NCI-H226 (cell line): ENCODE measurements around the gene BCAS1.

Source experiments
- DNase-seq: peaks from one replicate; pipeline ENCODE4 v3.0.0-alpha.2; 2015

The BCAS1 gene

DNA sequence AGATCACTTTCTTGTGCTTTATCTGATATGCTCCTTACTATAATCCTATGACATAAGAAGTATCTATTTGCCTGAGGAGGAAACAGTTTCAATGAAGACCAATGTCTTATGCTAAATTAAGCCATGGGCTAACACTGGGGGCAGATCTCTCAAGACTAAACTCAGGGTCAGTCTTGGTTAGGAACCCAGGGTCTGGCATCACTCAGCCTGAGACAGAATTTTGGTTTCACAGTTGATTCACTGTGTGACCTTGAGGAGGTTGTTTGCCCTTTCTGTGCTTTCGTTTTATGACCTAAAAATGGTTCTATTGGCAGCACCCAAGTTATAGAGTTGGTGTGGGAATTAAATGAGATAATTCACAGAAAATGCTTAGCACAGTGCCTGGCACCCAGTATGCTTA lies 4.9 kb upstream of the BCAS1 start:
- DNase-seq, result no peak

DNA sequence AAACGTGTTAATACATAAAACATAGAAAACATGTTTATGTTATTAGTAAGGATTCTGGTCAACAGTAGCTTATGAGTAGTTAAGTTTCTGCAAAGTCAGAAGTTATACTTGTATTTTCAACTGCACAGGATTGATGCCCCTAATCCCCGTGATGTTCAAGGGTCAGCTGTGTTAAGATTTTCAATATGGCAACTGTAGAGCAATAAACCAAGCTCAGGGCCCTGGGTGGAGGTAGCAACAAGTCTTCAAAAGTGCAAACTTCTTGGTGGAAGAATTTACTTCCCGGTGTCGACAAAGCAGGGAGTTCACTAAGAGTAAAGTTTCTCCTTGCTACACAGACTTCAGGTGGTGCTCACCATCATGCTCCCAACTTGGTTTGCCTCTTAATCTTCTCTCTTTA lies 4.1 kb upstream of the BCAS1 start:
- DNase-seq, result no peak

DNA sequence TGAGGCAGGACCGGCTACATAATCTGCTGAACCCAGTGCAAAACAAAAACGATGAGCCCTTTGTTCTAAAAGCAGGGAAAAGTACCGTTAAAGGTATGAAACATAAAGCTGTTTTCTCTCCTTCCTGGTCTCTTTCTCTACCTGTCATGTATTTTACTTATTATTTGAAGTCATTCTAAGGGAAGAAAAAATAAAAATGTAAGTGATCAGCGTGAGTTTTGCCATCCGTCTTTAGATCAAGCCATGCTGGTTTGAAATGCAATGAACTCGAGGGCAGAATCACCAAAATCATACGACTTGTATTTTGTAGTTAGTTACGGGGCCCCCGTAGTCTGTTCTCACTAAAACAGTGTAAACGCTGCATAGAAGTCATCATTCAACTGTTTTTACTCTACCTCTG lies 2.9 kb upstream of the BCAS1 start:
- DNase-seq, result no peak

DNA sequence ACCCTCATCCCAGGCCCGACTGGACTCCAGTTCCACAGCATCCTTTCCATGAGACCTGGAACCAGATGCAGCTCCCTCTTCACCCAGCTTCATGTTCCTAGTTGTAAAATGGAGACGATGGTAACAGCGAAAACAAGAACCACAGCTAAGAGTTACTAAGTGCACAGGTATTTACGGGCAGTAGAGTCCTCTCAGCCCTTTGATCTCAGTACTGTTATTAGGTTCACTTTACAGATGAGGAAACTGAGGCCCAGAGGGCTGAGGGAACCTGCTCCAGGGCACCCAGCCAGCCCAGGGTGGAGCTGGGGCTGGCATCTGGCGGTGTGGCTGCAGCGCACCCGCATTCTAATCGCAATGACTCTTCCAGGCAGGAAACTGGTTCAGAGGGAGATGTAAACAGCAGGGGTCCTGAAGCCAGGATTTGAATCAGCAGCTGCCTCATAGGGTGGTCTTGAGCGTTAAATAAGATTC lies 858 bp downstream of the BCAS1 start:
- no peak for DNase-seq

DNA sequence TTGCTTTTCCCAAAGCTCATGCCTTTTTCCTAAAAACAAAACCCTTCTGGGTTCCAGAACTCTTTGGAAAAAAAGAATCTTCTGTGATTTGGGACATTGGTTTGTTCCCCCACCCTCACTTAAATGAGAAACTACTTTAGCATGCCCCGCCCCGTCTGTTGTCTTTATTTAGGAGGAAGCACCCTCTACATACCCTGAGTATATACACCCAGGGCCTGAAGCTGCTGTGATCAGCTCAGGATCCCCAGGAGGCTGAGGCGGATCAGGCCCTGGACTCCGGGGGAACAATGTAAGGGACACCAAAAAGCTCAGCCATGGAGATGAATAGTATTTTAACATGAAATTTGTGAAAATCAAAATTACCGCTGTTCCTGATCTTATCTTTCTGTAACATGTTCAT lies 1.4 kb downstream of the BCAS1 start:
- DNase-seq, result no peak

DNA sequence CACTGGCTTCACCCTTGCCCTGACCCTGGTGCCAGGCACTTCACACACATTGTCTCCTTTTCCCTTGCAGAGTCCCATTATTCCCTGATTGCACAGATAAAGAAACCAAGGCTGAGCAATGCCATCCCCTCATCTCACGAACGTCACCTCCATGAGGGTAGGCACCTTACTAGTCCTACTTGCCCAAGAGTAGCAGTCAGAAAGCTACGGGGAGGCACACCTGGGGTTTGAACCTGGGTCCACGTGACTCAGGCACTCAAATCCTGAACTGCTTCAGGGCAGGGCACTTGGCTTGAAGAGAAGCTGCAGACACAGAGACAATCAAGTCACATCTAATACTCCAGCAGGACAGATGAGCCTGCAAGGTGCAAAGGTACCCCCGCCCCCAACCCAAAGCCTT lies 1.9 kb downstream of the BCAS1 start:
- no peak for DNase-seq

DNA sequence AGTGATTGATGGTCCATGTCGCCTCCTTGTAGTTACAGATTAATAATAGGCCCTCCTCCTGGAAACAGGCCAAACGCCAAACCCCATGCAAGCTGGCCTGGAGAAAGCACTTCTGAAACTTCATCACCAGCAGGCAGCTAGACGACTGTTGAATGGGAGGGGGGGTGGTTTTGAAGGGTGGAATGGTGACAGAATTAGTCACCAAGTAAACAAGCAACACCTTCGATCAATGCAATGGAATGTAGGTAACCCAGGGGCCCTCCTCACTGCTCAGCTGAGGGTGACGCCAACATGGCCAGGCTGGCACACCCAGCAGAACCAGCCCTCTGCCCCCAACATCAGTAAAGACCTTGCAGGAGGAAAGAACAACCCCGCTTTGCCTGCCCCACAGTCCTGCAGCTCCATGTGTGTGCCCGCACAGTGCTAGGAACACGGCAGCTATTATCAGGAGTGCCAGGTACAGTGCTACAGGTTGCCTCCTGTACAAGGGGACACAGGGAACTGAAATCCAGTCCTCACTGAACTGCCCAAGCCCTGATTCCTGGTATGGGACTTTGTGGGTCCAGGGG lies 2.7 kb downstream of the BCAS1 start:
- no peak for DNase-seq

DNA sequence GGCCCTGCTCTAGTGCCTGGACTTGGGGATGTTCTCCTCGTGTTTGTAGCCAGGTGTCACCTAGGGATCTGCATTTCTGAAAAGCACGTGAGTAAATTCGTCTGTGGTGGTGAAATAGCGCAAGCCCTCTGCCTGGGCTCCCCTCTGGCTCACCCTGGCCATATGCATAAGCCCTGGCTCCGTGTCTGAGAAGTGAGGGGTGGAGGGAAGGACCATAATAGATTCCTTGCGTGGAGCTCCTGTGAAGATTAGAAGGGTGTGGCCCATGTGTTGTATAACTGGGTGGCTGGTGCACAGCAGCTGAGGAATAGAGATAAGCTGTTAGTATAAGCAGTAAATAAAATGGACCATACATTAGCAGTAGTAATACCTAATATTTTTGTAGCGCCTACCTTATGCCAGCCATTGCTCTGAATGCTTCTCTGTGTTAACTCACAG lies 4.8 kb downstream of the BCAS1 start:
- DNase-seq, result no peak

DNA sequence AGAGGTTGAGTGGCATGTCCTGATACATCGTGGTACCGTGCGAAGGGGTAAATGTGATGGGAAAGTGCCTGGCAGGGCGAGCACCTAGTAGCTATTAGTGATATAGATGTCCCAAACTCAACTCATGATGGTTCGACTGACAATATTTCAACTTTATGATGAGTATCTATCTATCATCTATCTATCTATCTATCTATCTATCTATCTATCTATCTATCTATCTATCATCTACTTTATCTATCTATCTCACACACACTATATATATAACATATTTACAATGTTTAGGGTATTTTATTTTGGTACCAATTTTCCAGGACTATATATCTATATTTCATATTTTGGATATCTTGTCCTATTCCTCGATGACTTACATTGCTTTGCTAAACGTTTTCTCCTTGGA lies 5.5 kb downstream of the BCAS1 start:
- DNase-seq, result no peak

DNA sequence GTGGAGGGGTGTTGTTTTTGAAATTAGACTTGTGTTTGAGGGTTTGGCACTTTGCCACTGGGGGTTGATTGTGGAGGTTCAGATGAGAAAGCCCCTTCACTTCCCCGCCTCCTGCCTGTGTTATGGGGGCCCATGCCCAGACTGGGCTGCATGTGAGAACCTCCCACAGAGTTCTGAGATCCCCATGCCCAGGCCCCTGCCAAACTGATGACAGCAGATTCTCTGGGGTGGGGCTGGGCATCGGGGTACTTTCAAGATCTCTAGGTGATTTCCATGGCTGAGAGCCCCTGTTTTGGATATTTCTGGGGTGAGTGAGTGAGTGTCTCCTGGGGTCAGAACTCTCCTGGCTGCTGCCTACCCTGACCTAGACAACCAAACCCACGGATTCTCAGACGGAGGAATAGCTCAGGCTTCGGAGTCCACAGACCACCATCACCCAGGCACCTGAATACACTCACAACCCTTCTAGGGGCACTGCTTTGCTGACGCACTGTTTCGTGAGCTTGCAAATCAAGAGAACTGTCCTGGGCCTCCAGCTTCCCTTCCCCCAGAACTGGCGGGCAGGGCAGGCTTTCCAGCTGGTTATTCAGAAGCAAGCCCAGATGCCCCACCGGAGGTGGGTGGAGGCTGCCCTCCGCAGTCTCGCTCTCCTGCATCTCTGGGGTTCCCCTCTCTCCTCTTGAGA lies 6.3 kb downstream of the BCAS1 start:
- no peak for DNase-seq

DNA sequence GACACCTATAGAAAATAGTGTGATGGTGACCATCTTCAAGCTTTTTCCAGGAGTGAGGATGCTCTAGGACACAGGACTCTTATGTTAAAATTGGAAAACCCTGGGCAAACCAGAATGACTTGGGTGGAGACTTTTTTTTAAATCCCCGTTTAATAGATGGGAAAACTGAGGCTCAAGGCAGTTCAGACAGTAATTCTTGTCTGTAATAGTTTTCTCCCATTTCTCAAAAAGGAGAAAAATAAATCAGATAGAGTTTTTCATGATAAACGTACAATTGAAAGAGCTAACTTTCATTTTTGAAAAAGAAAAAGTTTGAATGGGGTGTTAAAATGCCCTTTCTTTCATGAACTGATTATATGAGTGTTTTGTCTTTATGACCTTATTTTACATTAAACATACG lies 6.8 kb downstream of the BCAS1 start:
- DNase-seq, result no peak

DNA sequence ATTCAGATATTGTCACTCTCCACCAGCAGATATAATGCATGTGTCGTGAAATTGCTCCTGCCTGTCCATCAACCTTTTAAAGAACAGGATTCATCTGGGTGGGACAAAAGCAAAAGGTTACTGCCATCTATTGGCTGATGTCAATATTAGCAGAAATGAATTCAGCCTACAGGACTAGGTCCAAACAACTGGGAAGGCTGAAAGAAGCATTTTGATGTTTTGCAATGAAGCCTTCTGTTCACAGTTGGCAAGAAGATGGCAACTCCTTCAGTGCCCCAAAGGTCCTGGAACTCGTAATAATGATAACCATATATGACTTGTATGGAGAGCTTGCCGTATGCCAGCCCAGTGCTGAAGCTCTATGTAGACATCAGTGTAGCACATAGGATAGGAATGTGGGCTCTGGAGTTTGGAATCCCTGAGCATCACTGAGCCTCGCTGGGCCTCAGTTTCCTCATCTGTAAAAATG lies 7.5 kb downstream of the BCAS1 start:
- no peak for DNase-seq

DNA sequence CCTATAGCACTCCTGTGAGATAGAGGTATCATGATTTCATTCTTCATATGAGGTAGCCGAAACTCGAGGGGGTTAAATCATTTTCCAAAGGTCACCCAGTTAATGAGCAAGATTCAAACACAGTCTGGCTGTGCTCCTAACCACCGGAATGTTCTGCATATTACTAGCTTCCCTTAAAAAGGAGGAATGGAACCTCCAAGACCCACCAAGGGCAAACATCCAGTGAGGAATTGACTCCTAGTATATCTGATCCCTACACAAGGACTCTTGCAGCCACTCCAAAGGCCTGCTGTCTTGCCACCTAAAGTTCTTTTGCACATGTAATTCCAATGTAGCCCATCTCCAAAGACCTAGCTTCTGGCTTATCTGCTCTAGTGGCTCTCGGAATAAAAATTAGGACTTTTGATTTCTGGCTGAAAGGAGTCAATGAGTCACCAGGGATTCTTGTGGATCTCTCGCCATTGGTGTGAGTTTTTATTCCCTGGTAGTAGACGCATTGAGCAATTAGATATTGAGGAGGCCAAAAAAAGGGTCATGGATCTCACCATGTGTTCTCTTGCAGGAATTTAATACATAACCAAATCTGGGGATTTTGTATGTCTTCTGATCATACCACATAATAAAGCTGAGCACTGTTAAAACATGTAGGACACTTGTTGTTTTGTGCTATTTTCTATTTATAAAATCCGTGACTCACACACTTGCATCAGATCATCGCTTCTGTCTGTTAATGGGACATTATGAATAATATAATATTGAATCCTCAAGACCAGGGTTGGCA lies 9.1 kb downstream of the BCAS1 start:
- no peak for DNase-seq

DNA sequence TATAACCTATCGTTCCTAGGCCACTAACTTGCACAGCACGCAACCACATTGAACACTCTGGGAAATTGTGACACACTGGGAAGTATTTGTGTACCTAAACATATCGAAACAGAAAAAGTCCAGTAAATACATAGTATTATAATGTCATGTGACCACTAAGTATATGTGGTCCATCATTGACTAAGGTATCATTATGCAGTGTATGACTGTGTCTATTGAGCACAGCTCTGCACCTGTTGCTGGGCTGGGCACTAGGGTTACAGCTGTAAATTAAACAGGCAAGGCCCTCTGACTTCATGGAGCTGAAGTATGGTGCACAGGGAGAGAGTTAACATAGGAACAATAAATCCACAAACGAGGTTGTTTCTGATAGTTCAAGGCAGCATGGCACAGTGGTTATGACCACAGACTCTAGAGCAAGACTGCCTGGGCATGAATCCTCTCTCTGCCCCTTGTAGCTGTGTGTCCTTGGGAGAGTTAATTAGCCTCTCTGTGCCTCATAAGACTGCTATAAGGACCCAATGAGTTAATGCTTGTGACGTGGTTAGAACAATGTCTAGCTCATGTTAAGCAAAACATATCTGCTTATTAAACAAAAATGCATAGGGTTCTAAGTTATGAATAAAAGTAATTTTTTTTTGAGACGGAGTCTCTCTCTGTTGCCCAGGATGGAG lies 10.6 kb downstream of the BCAS1 start:
- DNase-seq, result no peak

DNA sequence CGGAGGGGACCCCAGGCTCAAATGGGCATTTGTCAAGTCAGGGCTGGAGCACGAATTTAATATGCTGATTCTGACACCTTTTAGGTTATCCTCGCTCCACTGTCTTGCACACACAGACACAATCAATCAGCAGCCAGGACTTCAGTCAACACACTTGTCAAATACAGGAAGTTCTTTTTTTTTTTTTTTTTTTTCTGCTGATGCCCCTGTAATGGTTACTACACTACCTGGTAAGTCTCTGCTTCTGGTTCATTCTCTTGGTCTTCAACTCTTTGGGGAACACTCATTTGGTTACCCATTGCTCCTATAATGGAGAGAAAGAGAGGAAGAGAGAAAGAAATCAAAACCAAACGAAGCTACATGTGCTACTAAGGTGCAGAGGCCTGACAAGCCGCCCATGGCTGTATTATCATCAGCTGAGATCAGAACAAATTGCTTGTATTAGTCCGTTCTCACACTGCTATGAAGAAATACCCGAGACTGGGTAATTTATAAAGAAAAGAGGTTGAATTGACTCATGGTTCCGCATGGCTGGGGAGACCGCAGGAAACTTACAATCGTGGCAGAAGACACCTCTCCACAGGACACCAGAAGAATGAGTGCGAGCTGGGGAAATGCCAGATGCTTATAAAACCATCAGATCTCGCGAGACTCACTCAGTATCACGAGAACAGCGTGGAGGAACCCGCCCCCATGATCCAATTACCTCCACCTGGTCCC lies 11.8 kb downstream of the BCAS1 start:
- no peak for DNase-seq

DNA sequence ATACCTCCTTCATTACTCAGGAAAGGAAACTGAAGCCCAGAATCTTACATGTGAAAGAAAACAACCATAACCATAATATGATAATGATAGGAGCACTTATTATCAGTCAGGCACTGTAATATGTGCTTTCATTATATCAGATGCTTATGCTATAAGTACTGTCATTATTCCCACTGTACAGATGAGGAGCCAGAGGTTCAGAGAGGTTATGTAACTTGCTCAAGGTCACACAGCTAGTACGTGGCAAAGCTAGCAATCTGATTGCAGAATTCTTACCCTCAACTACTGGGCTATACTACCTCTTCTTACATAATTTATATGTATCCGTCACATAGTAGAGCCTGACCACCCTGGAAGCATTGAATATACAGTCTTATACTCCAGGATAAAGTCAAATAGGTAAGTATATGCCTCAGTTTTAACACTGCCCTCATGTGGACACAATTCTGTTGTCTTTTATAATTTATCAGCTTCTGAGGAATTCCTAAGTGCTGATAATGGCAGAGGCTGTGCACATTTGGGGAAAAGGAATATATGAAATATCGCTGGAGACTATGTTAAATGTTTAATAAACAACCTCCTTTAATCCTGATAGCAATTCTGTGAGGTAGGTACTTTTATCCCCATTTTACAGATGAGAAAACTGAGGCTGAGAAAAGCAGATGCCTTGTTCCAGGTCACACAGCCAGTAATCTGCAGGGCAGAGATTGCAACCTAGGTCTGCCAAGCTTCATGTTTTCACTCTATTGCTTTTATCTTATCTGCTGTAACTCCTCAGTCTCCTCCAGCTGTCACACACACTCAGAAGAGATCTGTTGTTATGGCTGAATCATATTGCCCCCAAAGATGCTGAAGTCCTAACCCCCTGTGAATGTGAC lies 13.4 kb downstream of the BCAS1 start:
- no peak for DNase-seq

DNA sequence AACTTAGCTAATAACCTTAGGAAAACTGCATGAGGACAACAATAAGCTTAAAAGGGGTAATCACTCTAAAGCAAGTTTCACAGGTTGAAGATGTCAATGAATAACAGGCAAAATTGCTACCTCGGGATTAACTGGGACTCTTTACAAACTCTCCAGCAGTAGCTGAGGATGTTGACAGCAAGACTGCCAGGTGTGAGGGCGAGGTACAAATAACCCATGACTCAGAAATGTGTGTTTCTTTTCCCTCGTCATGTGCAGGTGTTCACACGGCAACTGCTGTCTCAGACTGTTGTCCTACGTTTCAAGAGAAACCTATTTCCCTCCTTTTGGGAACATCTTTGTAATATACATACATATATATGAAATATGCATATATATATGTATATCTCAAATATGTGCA lies 15.9 kb downstream of the BCAS1 start:
- DNase-seq, result no peak

DNA sequence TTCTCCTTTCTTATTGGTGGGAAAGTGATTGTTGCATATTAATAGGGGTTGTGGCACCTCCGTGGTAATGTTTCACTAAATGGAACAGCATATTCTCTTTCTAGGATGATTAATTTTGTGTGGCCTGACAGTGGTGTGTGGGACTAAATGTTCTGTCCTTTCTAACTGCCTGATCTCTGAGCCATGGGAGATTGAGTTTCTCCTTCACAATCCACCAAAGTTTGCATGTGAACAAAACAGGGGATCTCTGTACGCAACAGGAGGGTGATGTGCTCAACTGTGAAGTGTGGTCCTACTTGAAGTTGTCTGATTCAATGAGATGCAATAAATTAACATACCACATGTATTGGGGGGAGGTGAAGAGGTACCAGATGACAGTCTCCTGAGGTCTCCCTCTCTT lies 19.3 kb downstream of the BCAS1 start:
- DNase-seq, result no peak

DNA sequence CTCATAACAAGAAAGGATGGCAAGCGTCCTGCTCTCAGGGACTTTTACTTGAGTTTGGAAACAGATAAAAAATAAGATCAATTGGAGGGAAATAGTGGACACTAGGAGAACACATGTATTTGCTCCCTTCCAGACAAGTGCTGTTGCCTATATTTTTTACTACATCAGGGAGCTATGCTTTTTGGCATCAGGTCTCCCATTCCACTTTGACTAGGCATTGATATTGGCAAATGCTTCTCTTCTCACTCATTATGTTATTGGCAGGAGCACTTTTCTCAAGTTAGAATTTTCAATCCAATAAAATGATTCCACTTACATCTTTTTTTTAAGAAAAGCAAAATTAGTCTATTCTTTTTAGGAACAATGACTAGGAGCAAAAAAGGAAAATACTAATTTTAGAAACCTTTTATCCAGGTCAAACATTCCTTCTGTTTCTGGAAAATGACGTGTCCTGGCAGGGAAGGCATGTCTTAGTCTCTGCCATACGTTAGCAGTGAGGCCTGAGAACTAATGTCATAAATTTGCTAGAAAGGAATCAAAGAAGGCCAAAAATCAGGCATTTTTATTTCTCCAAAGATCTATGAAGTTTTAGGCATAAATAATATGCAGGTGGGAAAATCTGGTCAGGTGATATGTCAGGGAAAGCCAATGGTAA lies 21.4 kb downstream of the BCAS1 start:
- no peak for DNase-seq

DNA sequence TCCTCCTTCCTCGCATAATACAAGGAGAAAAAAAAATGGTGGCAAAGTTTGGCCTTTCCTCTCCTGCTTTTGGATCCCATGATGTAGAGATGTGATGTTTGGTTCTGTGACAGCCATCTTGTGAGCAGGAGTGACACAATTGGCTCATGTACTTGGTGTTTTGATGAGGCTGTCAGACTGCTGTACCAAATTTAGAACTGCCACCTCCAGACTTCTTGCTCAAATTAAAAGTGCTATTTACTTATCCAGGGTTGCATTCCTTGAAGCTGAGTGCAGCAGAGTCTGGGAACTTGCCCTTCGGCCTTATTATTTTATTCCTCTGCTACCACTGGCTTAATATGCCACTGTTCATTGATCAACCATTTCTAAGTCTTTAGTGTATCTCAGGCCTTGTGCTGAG lies 21.9 kb downstream of the BCAS1 start:
- DNase-seq, result no peak

DNA sequence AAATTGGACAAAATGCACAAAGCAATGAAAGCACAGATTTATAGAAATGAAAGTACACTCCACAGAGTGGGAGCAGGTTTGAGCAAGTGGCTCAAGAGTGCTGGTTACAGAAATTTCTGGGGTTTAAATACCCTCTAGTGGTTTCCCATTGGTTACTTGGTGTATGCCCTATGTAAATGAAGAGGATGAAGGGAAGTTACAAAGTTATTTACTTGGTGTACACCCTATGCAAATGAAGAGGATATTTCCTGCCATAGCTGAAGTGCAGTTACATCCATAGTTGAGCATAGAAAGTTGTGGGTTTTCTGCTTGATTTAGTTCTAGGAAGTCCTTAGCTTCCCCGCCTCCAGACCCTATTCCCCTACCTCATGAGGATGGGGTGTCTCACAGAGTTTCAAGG lies 22.7 kb downstream of the BCAS1 start:
- no peak for DNase-seq
